AG09319 (cell line): Measurements from ENCODE around the gene CACNA1S.

ENCODE experiments used
- DNase-seq: peaks from one replicate; pipeline ENCODE4 v3.0.0-alpha.2; 2010; ENCODE audit warnings: low read depth; ENCODE audit errors: extremely low read depth
- TF ChIP-seq, protein P1 (sequence below): IDR thresholded peaks from 2 replicates; pipeline ENCODE4 v1.5.1; 2011; ENCODE audit warnings: low read depth, mild to moderate bottlenecking, inconsistent platforms, low read length, moderate library complexity

The CACNA1S gene

GRCh38 chr1:201072149-201072548, 40.1 kb downstream of the CACNA1S start:
- TF ChIP-seq, protein P1, sequence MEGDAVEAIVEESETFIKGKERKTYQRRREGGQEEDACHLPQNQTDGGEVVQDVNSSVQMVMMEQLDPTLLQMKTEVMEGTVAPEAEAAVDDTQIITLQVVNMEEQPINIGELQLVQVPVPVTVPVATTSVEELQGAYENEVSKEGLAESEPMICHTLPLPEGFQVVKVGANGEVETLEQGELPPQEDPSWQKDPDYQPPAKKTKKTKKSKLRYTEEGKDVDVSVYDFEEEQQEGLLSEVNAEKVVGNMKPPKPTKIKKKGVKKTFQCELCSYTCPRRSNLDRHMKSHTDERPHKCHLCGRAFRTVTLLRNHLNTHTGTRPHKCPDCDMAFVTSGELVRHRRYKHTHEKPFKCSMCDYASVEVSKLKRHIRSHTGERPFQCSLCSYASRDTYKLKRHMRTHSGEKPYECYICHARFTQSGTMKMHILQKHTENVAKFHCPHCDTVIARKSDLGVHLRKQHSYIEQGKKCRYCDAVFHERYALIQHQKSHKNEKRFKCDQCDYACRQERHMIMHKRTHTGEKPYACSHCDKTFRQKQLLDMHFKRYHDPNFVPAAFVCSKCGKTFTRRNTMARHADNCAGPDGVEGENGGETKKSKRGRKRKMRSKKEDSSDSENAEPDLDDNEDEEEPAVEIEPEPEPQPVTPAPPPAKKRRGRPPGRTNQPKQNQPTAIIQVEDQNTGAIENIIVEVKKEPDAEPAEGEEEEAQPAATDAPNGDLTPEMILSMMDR, result no peak

DNA sequence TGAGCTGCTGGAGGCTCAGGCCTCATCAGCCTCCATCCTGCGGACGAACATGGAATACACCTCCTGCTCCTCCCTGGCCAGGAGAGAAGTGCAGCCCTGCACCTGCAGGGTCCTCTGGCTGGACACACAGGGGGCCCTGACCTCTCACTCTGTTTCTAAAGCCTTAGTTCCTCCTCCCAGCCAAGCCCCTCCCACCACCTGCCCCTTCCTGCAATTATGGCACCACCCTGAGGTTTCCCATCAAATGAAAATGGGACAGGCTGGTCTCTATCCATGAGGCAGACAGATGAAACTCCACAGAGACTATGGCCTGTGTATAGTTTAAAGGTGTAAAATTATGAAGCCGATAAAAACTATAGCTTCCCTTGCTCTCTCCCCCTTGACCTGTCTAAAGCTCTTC, 42.6 kb downstream of the CACNA1S start:
- no peak for DNase-seq
- TF ChIP-seq, protein P1, result no peak

More at GRCh38 chr1:201072149-201072548, 40.1 kb downstream of the CACNA1S start:
- no peak for DNase-seq

- DNase-seq, result no peak
- TF ChIP-seq, protein P1, result no peak
Measured at GRCh38 chr1:201068976-201069375, 43.2 kb downstream of the CACNA1S start.

- TF ChIP-seq, protein P1, result no peak
- DNase-seq, result no peak
Measured at GRCh38 chr1:201066986-201067385, 45.2 kb downstream of the CACNA1S start.

- no peak for DNase-seq
- TF ChIP-seq, protein P1, result no peak
Measured at GRCh38 chr1:201065686-201066085, 46.5 kb downstream of the CACNA1S start.

- TF ChIP-seq, protein P1, result no peak
- DNase-seq, result no peak
Measured at GRCh38 chr1:201064806-201065205, 47.4 kb downstream of the CACNA1S start.

GRCh38 chr1:201063145-201063544, 49.1 kb downstream of the CACNA1S start:
- TF ChIP-seq, protein P1, result no peak
- no peak for DNase-seq
